Esophagus squamous epithelium (tissue), 5 donors: ENCODE data around the gene PLEKHG4B. TPM values are rescaled to one million over a fixed set of nuclear protein-coding genes. Genes with fewer than 3 reads are reported as not detected.

Experiments used
- DNase-seq: peaks from one replicate; lab custom pipeline; 2025; lab: John Stamatoyannopoulos, UW
- H3K27ac ChIP-seq, 4 donors: fragments of 200-600 bp; sonication (generic); one replicate each; pipeline ENCODE4 v1.5.1; 2016 to 2019; ENCODE audit warnings: mild to moderate bottlenecking in 1 of 4
- H3K27me3 ChIP-seq, 4 donors: fragments of 200-600 bp; sonication (generic); 1 replicate in 3 of 4; 2 replicates in 1 of 4; pipeline versions ENCODE4 v1.5.1 to v1.6.0; 2017 to 2021; ENCODE audit warnings: antibody characterized with exemption in 1 of 4
- H3K36me3 ChIP-seq, 3 donors: fragments of 200-600 bp; sonication (generic); one replicate each; pipeline ENCODE4 v1.5.1; 2016 to 2019
- H3K4me1 ChIP-seq, 3 donors: fragments of 200-600 bp; sonication (generic); one replicate each; pipeline ENCODE4 v1.5.1; 2017 to 2019
- H3K4me3 ChIP-seq, 4 donors: fragments of 200-600 bp; sonication (generic); 1 replicate in 3 of 4; 2 replicates in 1 of 4; pipeline ENCODE4 v1.5.1; 2016 to 2019; ENCODE audit warnings: mild to moderate bottlenecking in 2 of 4, moderate library complexity in 1 of 4
- H3K9me3 ChIP-seq, 3 donors: fragments of 200-600 bp; sonication (generic); one replicate each; pipeline ENCODE4 v1.5.1; 2016 to 2019
- CTCF ChIP-seq, 6 experiments: fragments of 450-650 bp in 4 of 6; fragments of 200-600 bp in 2 of 6; sonication (generic) in 2 of 6; IDR thresholded peaks; one replicate each; pipeline ENCODE4 v1.5.1; 2016 to 2019; ENCODE audit warnings: antibody characterized with exemption in 6 of 6, mild to moderate bottlenecking in 4 of 6, moderate library complexity in 4 of 6
- POLR2A ChIP-seq, 4 donors: fragments of 450-650 bp; IDR thresholded peaks; one replicate each; pipeline ENCODE4 v1.6.1; 2017; ENCODE audit warnings: antibody characterized with exemption in 4 of 4, mild to moderate bottlenecking in 4 of 4, moderate library complexity in 3 of 4
- WGBS, 2 donors: methylation state at CpG; one replicate each; pipeline ENCODE4 v1.1.5; 2018; 5-methylcytosine and 5-hydroxymethylcytosine counted together
- intact Hi-C: fragments of 100-400 bp; cut with DNase I; formaldehyde crosslinking; loops from one replicate; pipeline ENCODE4 v1.15.0; 2022
- total RNA-seq, 4 donors: library from RNA; depleted of rRNA; stranded (reverse); fragments of >200 nt; gene quantifications; one replicate each; pipeline ENCODE4 v1.1.0, GENCODE V29; 2016
- donor health status: DM: yes; HTN: yes; CAD: no.

Gene PLEKHG4B
- total RNA-seq, 4 donors from 2014 or later: 0.12 to 1.2 (median 0.21) TPM

- WGBS, 2 donors: 79 to 85% methylated on average over 2 of the region's 2 CpGs
- peaks cover 0 to 3% (median 0%) of the 10 kb centered on the region in 4 donors for H3K27me3 ChIP-seq
- H3K36me3 ChIP-seq: no peaks in the 10 kb centered on the region
- peaks cover 0 to 9% (median 5%) of the 10 kb centered on the region in 3 donors for H3K9me3 ChIP-seq
- no peak overlapping the region for H3K4me3 ChIP-seq
- intact Hi-C loops: no loop called here
- no peaks in the 10 kb centered on the region for H3K4me1 ChIP-seq
- DNase-seq: no peak
- no peak overlapping the region for H3K27ac ChIP-seq
- TF ChIP-seq POLR2A (IDR thresholded peaks at IDR 0.05): no peak
- no peak for TF ChIP-seq CTCF (IDR thresholded peaks at IDR 0.05)
Measured at GRCh38 chr5:129148-129547, 37.2 kb downstream of the PLEKHG4B start.

- DNase-seq: no peak
- Histone ChIP-seq H3K27me3 (peaks cover 0 to 3% (median 0%) of the 10 kb centered on the region in 4 donors), H3K27ac (no peak overlapping the region), H3K4me1 (no peaks in the 10 kb centered on the region), H3K36me3 (no peaks in the 10 kb centered on the region), H3K9me3 (peaks cover 0 to 9% (median 5%) of the 10 kb centered on the region in 3 donors), H3K4me3 (no peak overlapping the region)
- intact Hi-C loops: no loop called here
- TF ChIP-seq CTCF (IDR thresholded peaks at IDR 0.05) (no peak), POLR2A (IDR thresholded peaks at IDR 0.05) (no peak)
Measured at GRCh38 chr5:129820-130219, 37.9 kb downstream of the PLEKHG4B start.

- Histone ChIP-seq H3K9me3 (peaks cover 0 to 9% (median 4%) of the 10 kb centered on the region in 3 donors), H3K4me3 (no peak overlapping the region), H3K4me1 (no peaks in the 10 kb centered on the region), H3K27me3 (peaks cover 0 to 3% (median 0%) of the 10 kb centered on the region in 4 donors), H3K27ac (no peak overlapping the region), H3K36me3 (no peaks in the 10 kb centered on the region)
- no peak for DNase-seq
- intact Hi-C loops: no loop called here
- TF ChIP-seq POLR2A (IDR thresholded peaks at IDR 0.05) (no peak), CTCF (IDR thresholded peaks at IDR 0.05) (no peak)
- 39 to 59% methylated on average over 4 of the region's 4 CpGs for WGBS, 2 donors
Measured at GRCh38 chr5:130601-131131, 38.7 kb downstream of the PLEKHG4B start.

GRCh38 chr5:136901-137300, 44.9 kb downstream of the PLEKHG4B start:
- DNase-seq: no peak
- intact Hi-C loops: no loop called here
- H3K4me1 ChIP-seq: no peaks in the 10 kb centered on the region
- WGBS, 2 donors: 48 to 53% methylated on average over 5 of the region's 5 CpGs
- no peaks in the 10 kb centered on the region for H3K9me3 ChIP-seq
- no peaks in the 10 kb centered on the region for H3K36me3 ChIP-seq
- no peaks in the 10 kb centered on the region for H3K27me3 ChIP-seq
- H3K4me3 ChIP-seq: no peak overlapping the region
- TF ChIP-seq POLR2A (IDR thresholded peaks at IDR 0.05) (no peak), CTCF (IDR thresholded peaks at IDR 0.05) (peak in 1 of 6 experiments; percentile 19)
- no peak overlapping the region for H3K27ac ChIP-seq

- Histone ChIP-seq H3K27ac (no peak overlapping the region), H3K4me3 (no peak overlapping the region), H3K27me3 (no peaks in the 10 kb centered on the region), H3K9me3 (no peaks in the 10 kb centered on the region), H3K36me3 (no peaks in the 10 kb centered on the region), H3K4me1 (no peaks in the 10 kb centered on the region)
- WGBS, 2 donors: 84 to 91% methylated on average over 6 to 7 of the region's 15 CpGs
- no peak for TF ChIP-seq CTCF (IDR thresholded peaks at IDR 0.05)
- no peak for TF ChIP-seq POLR2A (IDR thresholded peaks at IDR 0.05)
- intact Hi-C loops: no loop called here
- no peak for DNase-seq
Measured at GRCh38 chr5:137741-138140, 45.8 kb downstream of the PLEKHG4B start.
